A549 (cell line): ENCODE results near the gene ANTXR2. TPM values are rescaled to one million over a fixed set of nuclear protein-coding genes. Genes with fewer than 3 reads are reported as not detected.

Experiments used
- ATAC-seq, 2 experiments: fragments of 200-7000 bp in 1 of 2; fragments of >200 bp in 1 of 2; cut with Nextera tagmentation in 1 of 2; cut with Tn5 transposase in 1 of 2; 3 replicates each; pipeline versions ENCODE4 v1.8.0 to v1.9.1; 2018 to 2020; ENCODE audit warnings: mild to moderate bottlenecking in 1 of 2, moderate library complexity in 1 of 2
- CTCF ChIA-PET: fragments of 300-600 bp; sonication (Branson Sonifier 250); formaldehyde crosslinking; extraction: SDS; loops from one replicate; lab custom pipeline; 2021; ENCODE audit warnings: antibody characterized with exemption, inconsistent platforms; lab: Yijun Ruan, JAX
- POLR2A ChIA-PET: fragments of 350-600 bp; formaldehyde crosslinking; extraction: SDS; loops from one replicate; lab custom pipeline; 2021; ENCODE audit warnings: antibody characterized with exemption, inconsistent platforms; lab: Yijun Ruan, JAX
- DNase-seq, 2 experiments: peaks; one replicate each; pipeline versions ENCODE4 v3.0.0 to v3.0.0-alpha.2; 2011 to 2016; ENCODE audit warnings: low read depth in 1 of 2, low spot score in 1 of 2
- FAIRE-seq: peaks from 2 replicates; lab custom pipeline; 2011; peaks lifted over from hg19 to GRCh38; lab: Jason Lieb, UNC
- H3K27ac ChIP-seq, 2 experiments: fragments of >200 bp; sonication (Bioruptor Twin); formaldehyde crosslinking; 3 replicates each; pipeline ENCODE4 v1.5.1; 2016 to 2017
- H3K4me1 ChIP-seq: fragments of >200 bp; sonication (Bioruptor Twin); formaldehyde crosslinking; 3 replicates; pipeline ENCODE4 v1.6.1; 2016
- H3K4me2 ChIP-seq: fragments of >200 bp; sonication (Bioruptor Twin); formaldehyde crosslinking; 3 replicates; pipeline ENCODE4 v1.6.1; 2016
- H3K4me3 ChIP-seq: fragments of >200 bp; sonication (Bioruptor Twin); formaldehyde crosslinking; 3 replicates; pipeline ENCODE4 v1.5.1; 2016
- H3K9me3 ChIP-seq: fragments of >200 bp; sonication (Bioruptor Twin); formaldehyde crosslinking; 3 replicates; pipeline ENCODE4 v1.6.1; 2016
- BCL3 ChIP-seq: fragments of >200 bp; sonication (Bioruptor Twin); formaldehyde crosslinking; IDR thresholded peaks from 3 replicates; pipeline ENCODE4 v1.6.1; 2016
- BHLHE40 ChIP-seq: IDR thresholded peaks from 2 replicates; pipeline ENCODE4 v1.6.1; 2012; ENCODE audit warnings: low read depth, low read length, inconsistent platforms
- CBX2 ChIP-seq: fragments of 200-600 bp; sonication (generic); IDR thresholded peaks from 2 replicates; pipeline ENCODE4 v1.6.1; 2016; ENCODE audit warnings: low read depth, mild to moderate bottlenecking, borderline replicate concordance
- CEBPB ChIP-seq, 2 experiments: fragments of >200 bp in 1 of 2; sonication (Bioruptor Twin) in 1 of 2; formaldehyde crosslinking in 1 of 2; IDR thresholded peaks; 2 replicates each; pipeline ENCODE4 v1.6.1; 2012 to 2016
- E2F6 ChIP-seq: IDR thresholded peaks from 2 replicates; pipeline ENCODE4 v1.6.1; 2012; ENCODE audit warnings: low read depth, borderline replicate concordance
- EHF ChIP-seq: fragments of 250-450 bp; sonication (Bioruptor Pico); IDR thresholded peaks from 2 replicates; pipeline ENCODE4 v1.5.0; 2020; ENCODE audit warnings: mild to moderate bottlenecking
- ELK1 ChIP-seq: fragments of 150-350 bp; IDR thresholded peaks from 2 replicates; pipeline ENCODE4 v1.6.1; 2014; ENCODE audit warnings: low read depth, mild to moderate bottlenecking, low read length
- FOSB ChIP-seq: fragments of 250-450 bp; sonication (Bioruptor Pico); IDR thresholded peaks from 2 replicates; pipeline ENCODE4 v1.5.0; 2020; ENCODE audit warnings: mild to moderate bottlenecking, moderate library complexity
- GATA3 ChIP-seq: IDR thresholded peaks from 2 replicates; pipeline ENCODE4 v1.6.1; 2012; ENCODE audit warnings: borderline replicate concordance
- HOXB13 ChIP-seq: fragments of 250-450 bp; sonication (Bioruptor Pico); IDR thresholded peaks from 2 replicates; pipeline ENCODE4 v1.5.0; 2020; ENCODE audit warnings: low read depth, mild to moderate bottlenecking, moderate library complexity
- JUNB ChIP-seq: fragments of >200 bp; sonication (Bioruptor Twin); formaldehyde crosslinking; IDR thresholded peaks from 2 replicates; pipeline ENCODE4 v1.6.1; 2016
- KDM5A ChIP-seq: fragments of 200-600 bp; sonication (generic); IDR thresholded peaks from 2 replicates; pipeline ENCODE4 v1.6.1; 2016; ENCODE audit warnings: antibody characterized with exemption, mild to moderate bottlenecking
- MAZ ChIP-seq: fragments of 150-350 bp; IDR thresholded peaks from 2 replicates; pipeline ENCODE4 v1.6.1; 2014; ENCODE audit warnings: antibody characterized with exemption, low read depth, low read length, borderline replicate concordance
- NFE2L2 ChIP-seq: fragments of 150-350 bp; conservative IDR thresholded peaks from 2 replicates; pipeline ENCODE4 v1.6.1; 2014; ENCODE audit warnings: low read length
- NPAS2 ChIP-seq: fragments of 250-450 bp; sonication (Bioruptor Pico); IDR thresholded peaks from 2 replicates; pipeline ENCODE4 v1.8.0; 2022; ENCODE audit warnings: mild to moderate bottlenecking, moderate library complexity, borderline replicate concordance
- PBX3 ChIP-seq: IDR thresholded peaks from 2 replicates; pipeline ENCODE4 v1.6.1; 2012
- POLR2A ChIP-seq: IDR thresholded peaks from 2 replicates; pipeline ENCODE4 v1.6.1; 2012; ENCODE audit warnings: mild to moderate bottlenecking, low read length
- RARB ChIP-seq: fragments of 250-450 bp; sonication (Bioruptor Pico); IDR thresholded peaks from 2 replicates; pipeline ENCODE4 v1.8.0; 2021; ENCODE audit warnings: mild to moderate bottlenecking, moderate library complexity
- RCOR1 ChIP-seq: fragments of 150-350 bp; IDR thresholded peaks from 2 replicates; pipeline ENCODE4 v1.6.1; 2014; ENCODE audit warnings: antibody characterized with exemption, low read length, low read depth
- REST ChIP-seq: fragments of 200-600 bp; sonication (generic); IDR thresholded peaks from 2 replicates; pipeline ENCODE4 v1.6.1; 2016; ENCODE audit warnings: antibody characterized with exemption, mild to moderate bottlenecking, moderate library complexity
- TFCP2L1 ChIP-seq: fragments of 250-450 bp; sonication (Bioruptor Pico); IDR thresholded peaks from 2 replicates; pipeline ENCODE4 v1.5.0; 2021; ENCODE audit warnings: mild to moderate bottlenecking
- TP53 ChIP-seq: fragments of 250-450 bp; sonication (Bioruptor Pico); IDR thresholded peaks from 2 replicates; pipeline ENCODE4 v1.5.0; 2021; ENCODE audit warnings: mild to moderate bottlenecking, moderate library complexity
- ZC3H11A ChIP-seq: fragments of 450-650 bp; IDR thresholded peaks from 2 replicates; pipeline ENCODE4 v1.6.1; 2014; ENCODE audit warnings: antibody characterized with exemption, mild to moderate bottlenecking
- ZNF302 ChIP-seq: fragments of 250-450 bp; sonication (Bioruptor Pico); IDR thresholded peaks from 2 replicates; pipeline ENCODE4 v1.9.0; 2021; ENCODE audit warnings: inconsistent platforms, mild to moderate bottlenecking, moderate library complexity
- WGBS: methylation state at CpG from one replicate; pipeline ENCODE4 v1.1.6; 2017; ENCODE audit errors: missing lambda C conversion rate; 5-methylcytosine and 5-hydroxymethylcytosine counted together
- polyA plus RNA-seq, 4 experiments: library from polyadenylated mRNA; depleted of rRNA in 3 of 4; stranded (reverse); fragments of >200 nt; fragmentation: RNase III in 1 of 4; extraction: RNeasy Plus Mini Kit Qiagen cat#74134 plus additional on column Dnase treatment in 1 of 4; gene quantifications; 2 replicates in 3 of 4; 3 replicates in 1 of 4; pipeline ENCODE4 v1.2.3, GENCODE V29; 2011 to 2017

The ANTXR2 gene
- polyA plus RNA-seq, 2 of the 4 experiments (the other 2 are of a cell fraction), result 2.3 to 3.0 TPM

GRCh38 chr4:80112236-80112635 lies 39.2 kb upstream of the ANTXR2 start:
- Histone ChIP-seq H3K4me3 (no peak overlapping the region), H3K27ac (no peak overlapping the region), H3K9me3 (no peaks in the 10 kb centered on the region), H3K4me2 (no peak overlapping the region), H3K4me1 (no peaks in the 10 kb centered on the region)
- DNase-seq, result no peak
- FAIRE-seq, result no peak
- POLR2A ChIA-PET, result no interaction called here
- CTCF ChIA-PET, result no interaction called here
- WGBS, result 76% methylated on average over 3 of the region's 3 CpGs
- TF ChIP-seq GATA3 (no peak), TFCP2L1 (no peak), HOXB13 (CRISPR knock-in tag) (no peak), CEBPB (IDR thresholded peaks at IDR 0.05) (no peak), NPAS2 (CRISPR knock-in tag) (no peak), CBX2 (no peak), KDM5A (no peak), ZNF302 (CRISPR knock-in tag) (no peak), TP53 (CRISPR knock-in tag) (no peak), POLR2A (no peak), BCL3 (no peak), PBX3 (no peak), E2F6 (no peak), ZC3H11A (no peak), REST (no peak)
- no peak for ATAC-seq

- Histone ChIP-seq H3K4me1 (no peaks in the 10 kb centered on the region), H3K27ac (no peak overlapping the region), H3K4me3 (no peak overlapping the region), H3K9me3 (no peaks in the 10 kb centered on the region), H3K4me2 (no peak overlapping the region)
- FAIRE-seq, result no peak
- POLR2A ChIA-PET, result no interaction called here
- DNase-seq, result no peak
- no peak for ATAC-seq
- CTCF ChIA-PET, result no interaction called here
- no peak for TF ChIP-seq FOSB (CRISPR knock-in tag)
- no peak for TF ChIP-seq PBX3
- no peak for TF ChIP-seq GATA3
- TF ChIP-seq ELK1, result no peak
- TF ChIP-seq RARB (CRISPR knock-in tag), result no peak
- no peak for TF ChIP-seq NFE2L2
- TF ChIP-seq MAZ, result no peak
- no peak for TF ChIP-seq REST
- TF ChIP-seq JUNB, result no peak
- no peak for TF ChIP-seq EHF (CRISPR knock-in tag)
- no peak for TF ChIP-seq NPAS2 (CRISPR knock-in tag)
- TF ChIP-seq BCL3, result no peak
- TF ChIP-seq RCOR1, result no peak
- TF ChIP-seq BHLHE40, result no peak
- TF ChIP-seq TP53 (CRISPR knock-in tag), result no peak
Observed at GRCh38 chr4:80111276-80111675, 38.2 kb upstream of the ANTXR2 start.
